ENCODE results near the gene AFF3. TPM values are rescaled to one million over a fixed set of nuclear protein-coding genes. Genes with fewer than 3 reads are reported as not detected.

AFF3 gene
- total and polyA plus RNA-seq, 2 experiments from 2014 or later, result 7.3 to 7.8 TPM

DNA sequence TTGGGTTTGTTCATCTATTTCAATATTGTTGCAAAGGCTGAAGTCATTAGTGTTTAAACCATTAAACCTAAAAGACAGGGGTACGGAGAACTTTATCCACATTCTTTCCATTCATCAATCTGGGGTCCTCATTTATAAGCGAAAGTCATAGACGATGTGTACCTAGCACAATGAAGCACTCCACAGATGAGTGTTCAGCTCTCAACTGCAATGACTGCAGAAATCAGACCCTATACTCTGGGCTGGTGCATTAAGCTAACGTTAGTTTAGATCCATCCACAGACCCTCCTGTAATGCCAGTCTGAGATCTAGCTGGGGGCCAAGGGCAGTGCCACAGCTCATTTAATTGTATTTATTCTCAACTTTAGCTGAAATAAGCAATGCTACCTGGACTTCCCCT, 155.2 kb downstream of the AFF3 start:
- no peak overlapping the region for H2AFZ ChIP-seq
- no peak overlapping the region for H3K4me3 ChIP-seq
- TF ChIP-seq, protein P1, sequence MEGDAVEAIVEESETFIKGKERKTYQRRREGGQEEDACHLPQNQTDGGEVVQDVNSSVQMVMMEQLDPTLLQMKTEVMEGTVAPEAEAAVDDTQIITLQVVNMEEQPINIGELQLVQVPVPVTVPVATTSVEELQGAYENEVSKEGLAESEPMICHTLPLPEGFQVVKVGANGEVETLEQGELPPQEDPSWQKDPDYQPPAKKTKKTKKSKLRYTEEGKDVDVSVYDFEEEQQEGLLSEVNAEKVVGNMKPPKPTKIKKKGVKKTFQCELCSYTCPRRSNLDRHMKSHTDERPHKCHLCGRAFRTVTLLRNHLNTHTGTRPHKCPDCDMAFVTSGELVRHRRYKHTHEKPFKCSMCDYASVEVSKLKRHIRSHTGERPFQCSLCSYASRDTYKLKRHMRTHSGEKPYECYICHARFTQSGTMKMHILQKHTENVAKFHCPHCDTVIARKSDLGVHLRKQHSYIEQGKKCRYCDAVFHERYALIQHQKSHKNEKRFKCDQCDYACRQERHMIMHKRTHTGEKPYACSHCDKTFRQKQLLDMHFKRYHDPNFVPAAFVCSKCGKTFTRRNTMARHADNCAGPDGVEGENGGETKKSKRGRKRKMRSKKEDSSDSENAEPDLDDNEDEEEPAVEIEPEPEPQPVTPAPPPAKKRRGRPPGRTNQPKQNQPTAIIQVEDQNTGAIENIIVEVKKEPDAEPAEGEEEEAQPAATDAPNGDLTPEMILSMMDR (IDR thresholded peaks at IDR 0.05; ENCODE audit: poor library complexity), result no peak
- TF ChIP-seq EZH2 (IDR thresholded peaks at IDR 0.05; ENCODE audit: borderline replicate concordance), result no peak
- H3K4me2 ChIP-seq, result no peak overlapping the region
- 96% methylated on average over 4 of the region's 4 CpGs for WGBS (ENCODE audit: low lambda C conversion rate, missing lambda C conversion rate)
- no peaks in the 10 kb centered on the region for H4K20me1 ChIP-seq (ENCODE audit: insufficient read depth, poor library complexity, severe bottlenecking)
- no peaks in the 10 kb centered on the region for H3K9me2 ChIP-seq (replicated peaks; ENCODE audit: insufficient read depth)
- no peaks in the 10 kb centered on the region for H3K79me2 ChIP-seq
- H3K27ac ChIP-seq, result no peak overlapping the region
- no peak for DNase-seq (ENCODE audit: low spot score)
- H3K4me1 ChIP-seq (ENCODE audit: insufficient read depth), result peaks cover 12% of the 10 kb centered on the region
- no peaks in the 10 kb centered on the region for H3K36me3 ChIP-seq (replicated peaks; ENCODE audit: insufficient read depth, low read depth)
- H3K27me3 ChIP-seq, result no peaks in the 10 kb centered on the region
- no peaks in the 10 kb centered on the region for H3K9me3 ChIP-seq (ENCODE audit: low read depth)

DNA sequence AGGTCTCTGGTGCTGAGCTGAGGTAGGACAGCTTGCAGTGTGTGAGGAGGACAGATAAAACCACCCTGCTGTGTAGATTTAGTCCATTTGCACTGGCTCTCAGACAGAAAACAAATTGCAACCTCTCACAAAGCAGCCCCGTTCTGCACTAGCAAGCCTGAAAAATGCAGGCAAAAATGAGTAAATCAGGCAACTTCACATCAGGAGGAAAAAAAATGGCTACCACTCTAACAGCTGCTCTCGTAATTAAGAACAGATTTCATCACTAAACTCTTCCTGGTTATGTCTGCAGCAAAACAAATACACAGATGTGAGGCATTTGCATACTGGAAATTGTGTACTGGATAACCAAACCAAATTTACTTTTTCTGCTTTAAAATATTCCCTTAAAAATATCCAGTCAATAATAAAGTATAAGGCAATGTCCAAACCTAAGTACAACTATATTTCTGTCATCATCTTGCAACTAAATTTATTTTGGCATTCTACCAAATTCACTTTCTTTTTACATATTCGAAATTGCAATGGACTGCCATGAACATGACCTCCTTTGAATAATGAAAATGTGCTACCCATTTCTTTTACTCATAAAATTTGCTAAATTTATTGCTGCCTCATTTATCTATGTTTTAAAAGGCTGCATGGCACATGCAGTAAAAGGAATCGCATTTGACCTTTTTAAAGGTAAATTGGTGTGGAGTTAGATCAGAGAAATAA, 157.4 kb downstream of the AFF3 start:
- H3K27me3 ChIP-seq, result no peaks in the 10 kb centered on the region
- H4K20me1 ChIP-seq (ENCODE audit: insufficient read depth, poor library complexity, severe bottlenecking), result no peaks in the 10 kb centered on the region
- no peaks in the 10 kb centered on the region for H3K79me2 ChIP-seq
- WGBS (ENCODE audit: low lambda C conversion rate, missing lambda C conversion rate), result 56% methylated on average over 4 of the region's 4 CpGs
- no peaks in the 10 kb centered on the region for H3K9me2 ChIP-seq (replicated peaks; ENCODE audit: insufficient read depth)
- no peaks in the 10 kb centered on the region for H3K9me3 ChIP-seq (ENCODE audit: low read depth)
- no peak overlapping the region for H2AFZ ChIP-seq
- H3K4me2 ChIP-seq, result peak overlapping the region; percentile 31
- H3K4me3 ChIP-seq, result no peak overlapping the region
- TF ChIP-seq EZH2phosphoT487 (IDR thresholded peaks at IDR 0.05; ENCODE audit: low read depth, severe bottlenecking, unreplicated experiment), result no peak
- TF ChIP-seq, protein P1 (IDR thresholded peaks at IDR 0.05; ENCODE audit: poor library complexity), result no peak
- no peak for TF ChIP-seq EZH2 (IDR thresholded peaks at IDR 0.05; ENCODE audit: borderline replicate concordance)
- peaks cover 12% of the 10 kb centered on the region for H3K4me1 ChIP-seq (ENCODE audit: insufficient read depth)
- H3K27ac ChIP-seq, result no peak overlapping the region
- no peak for DNase-seq (ENCODE audit: low spot score)
- H3K36me3 ChIP-seq (replicated peaks; ENCODE audit: insufficient read depth, low read depth), result no peaks in the 10 kb centered on the region

- TF ChIP-seq EZH2phosphoT487 (IDR thresholded peaks at IDR 0.05; ENCODE audit: low read depth, severe bottlenecking, unreplicated experiment) (no peak), EZH2 (IDR thresholded peaks at IDR 0.05; ENCODE audit: borderline replicate concordance) (no peak)
- TF ChIP-seq, protein P1 (IDR thresholded peaks at IDR 0.05; ENCODE audit: poor library complexity), result no peak
- Histone ChIP-seq H3K4me1 (ENCODE audit: insufficient read depth) (peaks cover 3% of the 10 kb centered on the region), H3K9me2 (replicated peaks; ENCODE audit: insufficient read depth) (no peaks in the 10 kb centered on the region), H3K36me3 (replicated peaks; ENCODE audit: insufficient read depth, low read depth) (no peaks in the 10 kb centered on the region), H3K4me2 (no peak overlapping the region), H3K27ac (no peak overlapping the region), H3K4me3 (no peak overlapping the region), H2AFZ (no peak overlapping the region), H3K79me2 (no peaks in the 10 kb centered on the region), H4K20me1 (ENCODE audit: insufficient read depth, poor library complexity, severe bottlenecking) (no peaks in the 10 kb centered on the region), H3K9me3 (ENCODE audit: low read depth) (no peaks in the 10 kb centered on the region), H3K27me3 (no peaks in the 10 kb centered on the region)
- DNase-seq (ENCODE audit: low spot score), result no peak
- 97% methylated on average over 2 of the region's 2 CpGs for WGBS (ENCODE audit: low lambda C conversion rate, missing lambda C conversion rate)
Observed at GRCh38 chr2:99982744-99983143, 159.6 kb downstream of the AFF3 start.

All from hepatocyte (in vitro differentiated cells).